Stomach (tissue), 9 donors: ENCODE data around the gene ANLN. TPM values are rescaled to one million over a fixed set of nuclear protein-coding genes. Genes with fewer than 3 reads are reported as not detected.

Experiments
- DNase-seq, 2 donors: peaks; one replicate each; pipeline versions ENCODE4 v3.0.0 to v3.0.0-alpha.2; 2013 to 2019
- H3K27ac ChIP-seq, 5 donors: fragments of 200-600 bp in 4 of 5; sonication (generic) in 4 of 5; one replicate each; pipeline ENCODE4 v1.5.1; 2013 to 2019; ENCODE audit warnings: mild to moderate bottlenecking in 1 of 5, moderate library complexity in 1 of 5
- H3K27me3 ChIP-seq, 3 donors: fragments of 200-600 bp; sonication (generic); one replicate each; pipeline ENCODE4 v1.5.1; 2017 to 2019; ENCODE audit warnings: mixed run types in 1 of 3
- H3K36me3 ChIP-seq, 4 donors: fragments of 200-600 bp; sonication (generic); 1 replicate in 3 of 4; 2 replicates in 1 of 4; pipeline ENCODE4 v1.5.1; 2016 to 2019
- H3K4me1 ChIP-seq, 4 donors: fragments of 200-600 bp; sonication (generic); one replicate each; pipeline ENCODE4 v1.5.1; 2016 to 2019
- H3K4me3 ChIP-seq, 4 donors: fragments of 200-600 bp; sonication (generic) in 3 of 4; one replicate each; pipeline ENCODE4 v1.5.1; 2016 to 2019; ENCODE audit warnings: mild to moderate bottlenecking in 1 of 4
- H3K9me3 ChIP-seq, 4 donors: fragments of 200-600 bp; sonication (generic); one replicate each; pipeline ENCODE4 v1.5.1; 2016 to 2019
- CTCF ChIP-seq, 7 experiments: fragments of 450-650 bp in 4 of 7; fragments of 200-600 bp in 3 of 7; sonication (generic) in 3 of 7; IDR thresholded peaks; one replicate each; pipeline ENCODE4 v1.5.1; 2016 to 2019; ENCODE audit warnings: antibody characterized with exemption in 7 of 7, control low read depth in 2 of 7, mild to moderate bottlenecking in 1 of 7
- EP300 ChIP-seq: sonication (generic); formaldehyde crosslinking; IDR thresholded peaks from one replicate; pipeline ENCODE4 v1.6.1; 2017; ENCODE audit warnings: antibody characterized with exemption
- POLR2A ChIP-seq, 4 donors: fragments of 450-650 bp; IDR thresholded peaks; one replicate each; pipeline ENCODE4 v1.6.1; 2016; ENCODE audit warnings: antibody characterized with exemption in 4 of 4, control low read depth in 2 of 4, mild to moderate bottlenecking in 1 of 4, moderate library complexity in 1 of 4
- POLR2AphosphoS5 ChIP-seq, 3 donors: sonication (generic); formaldehyde crosslinking; IDR thresholded peaks; one replicate each; pipeline ENCODE4 v1.6.1; 2016; ENCODE audit warnings: antibody characterized with exemption in 3 of 3
- WGBS, 5 donors: extraction: QIAGEN DNeasy Blood & Tissue Kit in 3 of 5; methylation state at CpG; one replicate each; pipeline versions ENCODE4 v1.1.5 to v1.1.7; 2013 to 2018; 5-methylcytosine and 5-hydroxymethylcytosine counted together
- intact Hi-C: fragments of 100-400 bp; cut with DNase I; formaldehyde crosslinking; loops from one replicate; pipeline ENCODE4 v1.15.1; 2023; ENCODE audit warnings: low total_unique reads
- polyA plus RNA-seq, 3 donors: library from polyadenylated mRNA; stranded (reverse); fragments of 200-250 nt; gene quantifications; one replicate each; pipeline ENCODE4 v1.2.3, GENCODE V29; 2013
- total RNA-seq, 5 donors: library from RNA; depleted of rRNA; stranded (reverse); fragments of >200 nt; gene quantifications; one replicate each; pipeline versions ENCODE4 v1.1.0 to v1.2.3, GENCODE V29; 2014 to 2016
- donor health status: healthy with polysubstance abuse.
- donor health status: Bipolar disorder and iron deficiency.
- donor health status: healthy.

Gene ANLN
- total and polyA plus RNA-seq, 8 donors: 3.5 to 25.2 (median 12.6) TPM

- intact Hi-C loops: no loop called here
- no peak for TF ChIP-seq CTCF (IDR thresholded peaks at IDR 0.05)
- TF ChIP-seq POLR2A (IDR thresholded peaks at IDR 0.05): no peak
- TF ChIP-seq EP300: no peak
- no peak for TF ChIP-seq POLR2AphosphoS5 (IDR thresholded peaks at IDR 0.05)
- Histone ChIP-seq H3K36me3 (no peaks in the 10 kb centered on the region), H3K4me3 (no peak overlapping the region), H3K9me3 (no peaks in the 10 kb centered on the region), H3K27me3 (no peaks in the 10 kb centered on the region), H3K27ac (no peak overlapping the region), H3K4me1 (peaks cover 0 to 29% (median 16%) of the 10 kb centered on the region in 4 donors)
- DNase-seq: no peak
- 44 to 81% (median 46%) methylated on average over 1 of the region's 1 CpG for WGBS, 5 donors
Observed at GRCh38 chr7:36363515-36363914, 26.1 kb upstream of the ANLN start.

- no peak for DNase-seq
- H3K36me3 ChIP-seq: no peaks in the 10 kb centered on the region
- H3K9me3 ChIP-seq: no peaks in the 10 kb centered on the region
- peaks cover 0 to 23% (median 10%) of the 10 kb centered on the region in 4 donors for H3K4me1 ChIP-seq
- H3K4me3 ChIP-seq: peak overlapping the region; percentile 73 to 92 (median 90)
- intact Hi-C loops: no loop called here
- TF ChIP-seq EP300 (no peak), POLR2AphosphoS5 (IDR thresholded peaks at IDR 0.05) (no peak), POLR2A (IDR thresholded peaks at IDR 0.05) (no peak), CTCF (IDR thresholded peaks at IDR 0.05) (no peak)
- H3K27ac ChIP-seq: peak overlapping the region; percentile 88 to 93 (median 90)
- WGBS, 5 donors: 25 to 47% (median 32%) methylated on average over 12 of the region's 12 CpGs
- H3K27me3 ChIP-seq: no peaks in the 10 kb centered on the region
Observed at GRCh38 chr7:36366005-36366717, 23.5 kb upstream of the ANLN start.

GRCh38 chr7:36366718-36367560 is 22.7 kb upstream of the ANLN start:
- H3K27me3 ChIP-seq: no peaks in the 10 kb centered on the region
- TF ChIP-seq EP300 (no peak), POLR2AphosphoS5 (IDR thresholded peaks at IDR 0.05) (peak; percentile 83 to 90 (median 84)), CTCF (IDR thresholded peaks at IDR 0.05) (peak in 5 of 7 experiments; percentile 81 to 90 (median 83)), POLR2A (IDR thresholded peaks at IDR 0.05) (peak in 1 of 4 donors; percentile 56)
- H3K36me3 ChIP-seq: no peaks in the 10 kb centered on the region
- H3K4me1 ChIP-seq: peaks cover 0 to 23% (median 10%) of the 10 kb centered on the region in 4 donors
- H3K27ac ChIP-seq: peak overlapping the region; percentile 88 to 93 (median 90)
- peak; percentile 95 to 98 for DNase-seq
- intact Hi-C loops: no loop called here
- WGBS, 5 donors: 0 to 2% (median 1%) methylated on average over 32 to 96 of the region's 96 CpGs
- peak overlapping the region; percentile 73 to 92 (median 90) for H3K4me3 ChIP-seq
- no peaks in the 10 kb centered on the region for H3K9me3 ChIP-seq

GRCh38 chr7:36367561-36368077 is 22.0 kb upstream of the ANLN start:
- Histone ChIP-seq H3K27me3 (no peaks in the 10 kb centered on the region), H3K9me3 (no peaks in the 10 kb centered on the region), H3K4me3 (peak overlapping the region; percentile 73 to 92 (median 90)), H3K27ac (peak overlapping the region in 4 of 5 donors; percentile 88 to 93 (median 90)), H3K36me3 (no peaks in the 10 kb centered on the region), H3K4me1 (peaks cover 0 to 23% (median 10%) of the 10 kb centered on the region in 4 donors)
- TF ChIP-seq POLR2A (IDR thresholded peaks at IDR 0.05) (no peak), CTCF (IDR thresholded peaks at IDR 0.05) (no peak), EP300 (no peak), POLR2AphosphoS5 (IDR thresholded peaks at IDR 0.05) (no peak)
- intact Hi-C loops: no loop called here
- WGBS, 5 donors: 63 to 67% (median 66%) methylated on average over 16 of the region's 16 CpGs
- no peak for DNase-seq
